Neuron (in vitro differentiated cells): ENCODE data around the gene SLC25A38.
"Not testable (repeated sequence)": the region's sequence is repeated elsewhere in the genome, so short reads cannot be mapped to it uniquely, and the experiment has no call there.

ENCODE experiments used
- H2AFZ ChIP-seq: one replicate; pipeline ENCODE4 v1.6.1; 2013; ENCODE audit warnings: low read depth, mild to moderate bottlenecking, inconsistent platforms, low read length, moderate library complexity
- H3K27me3 ChIP-seq: one replicate; pipeline ENCODE4 v1.6.1; 2013; ENCODE audit warnings: low read length; ENCODE audit not compliant: insufficient read depth
- H3K36me3 ChIP-seq: one replicate; pipeline ENCODE4 v1.6.1; 2013; ENCODE audit warnings: low read length; ENCODE audit not compliant: insufficient read depth
- H3K4me1 ChIP-seq: one replicate; pipeline ENCODE4 v1.6.1; 2013; ENCODE audit warnings: low read length; ENCODE audit not compliant: insufficient read depth
- H3K4me3 ChIP-seq: 2 replicates; pipeline ENCODE4 v1.5.1; 2013; ENCODE audit warnings: mild to moderate bottlenecking, low read length, moderate library complexity
- H3K9me3 ChIP-seq: one replicate; pipeline ENCODE4 v1.6.1; 2013; ENCODE audit warnings: low read length

SLC25A38 gene

DNA sequence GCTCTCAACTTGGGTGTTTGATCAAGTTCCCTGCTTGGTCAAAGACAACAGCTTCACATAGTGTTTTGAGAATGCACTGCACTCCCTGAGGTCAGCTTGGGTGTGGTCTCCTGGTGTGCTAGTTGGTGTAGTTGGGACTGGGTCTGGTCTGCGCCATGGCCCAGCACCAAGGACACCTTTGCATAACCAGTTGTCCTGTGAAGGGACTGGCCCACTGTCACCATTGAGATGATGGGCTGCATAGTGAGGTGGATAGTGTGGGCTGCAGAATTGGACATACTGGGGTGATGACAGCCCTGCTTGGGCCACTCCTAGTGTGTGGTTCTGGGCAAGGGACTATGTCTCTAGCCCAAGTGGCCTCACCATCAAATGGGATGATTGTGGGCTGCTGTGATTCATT lies 32.8 kb downstream of the SLC25A38 start:
- H3K27me3 ChIP-seq, result no peaks in the 10 kb centered on the region
- no peaks in the 10 kb centered on the region for H3K4me1 ChIP-seq
- peaks cover 27% of the 10 kb centered on the region for H3K36me3 ChIP-seq
- H3K9me3 ChIP-seq, result no peaks in the 10 kb centered on the region
- H3K4me3 ChIP-seq, result no peak overlapping the region
- no peak overlapping the region for H2AFZ ChIP-seq

DNA sequence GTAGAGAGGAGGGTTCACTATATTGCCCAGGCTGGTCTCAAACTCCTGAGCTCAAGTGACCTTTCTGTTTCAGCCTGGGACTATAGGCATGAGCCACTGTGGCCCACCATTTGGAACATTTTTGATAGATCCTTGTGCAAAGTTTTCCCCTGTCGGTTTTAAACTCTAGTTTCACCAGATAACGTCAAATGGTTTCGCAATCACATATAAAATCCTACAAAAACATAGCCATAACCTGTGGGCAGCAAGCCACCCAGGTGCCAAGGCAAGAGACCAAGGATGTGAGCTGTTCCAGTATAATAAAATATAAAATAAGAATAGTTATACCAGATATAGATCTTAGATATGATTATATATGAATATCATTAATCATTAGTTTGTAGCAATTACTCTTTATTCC lies 33.8 kb downstream of the SLC25A38 start:
- not testable (repeated sequence) for H2AFZ ChIP-seq, H3K9me3 ChIP-seq, H3K27me3 ChIP-seq, H3K4me3 ChIP-seq, H3K4me1 ChIP-seq
- peaks cover 17% of the 10 kb centered on the region for H3K36me3 ChIP-seq

DNA sequence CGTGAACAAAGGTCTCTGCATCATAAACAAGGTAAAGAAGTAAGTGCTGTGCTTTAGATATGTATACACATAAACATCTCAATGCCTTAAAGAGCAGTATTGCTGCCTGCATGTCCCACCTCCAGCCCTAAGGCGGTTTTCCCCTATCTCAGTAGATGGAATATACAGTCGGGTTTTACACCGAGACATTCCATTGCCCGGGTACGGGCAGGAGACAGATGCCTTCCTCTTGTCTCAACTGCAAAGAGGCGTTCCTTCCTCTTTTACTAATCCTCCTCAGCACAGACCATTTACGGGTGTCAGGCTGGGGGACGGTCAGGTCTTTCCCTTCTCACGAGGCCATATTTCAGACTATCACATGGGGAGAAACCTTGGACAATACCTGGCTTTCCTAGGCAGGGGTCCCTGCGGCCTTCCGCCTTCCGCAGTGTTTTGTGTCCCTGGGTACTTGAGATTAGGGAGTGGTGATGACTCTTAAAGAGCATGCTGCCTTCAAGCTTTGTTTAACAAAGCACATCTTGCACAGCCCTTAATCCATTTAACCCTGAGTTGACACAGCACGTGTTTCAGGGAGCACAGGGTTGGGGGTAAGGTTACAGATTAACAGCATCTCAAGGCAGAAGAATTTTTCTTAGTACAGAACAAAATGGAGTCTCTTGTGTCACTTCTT lies 35.5 kb downstream of the SLC25A38 start:
- H3K36me3 ChIP-seq, H3K9me3 ChIP-seq, H3K27me3 ChIP-seq, H2AFZ ChIP-seq, H3K4me1 ChIP-seq, H3K4me3 ChIP-seq: not testable (repeated sequence)

DNA sequence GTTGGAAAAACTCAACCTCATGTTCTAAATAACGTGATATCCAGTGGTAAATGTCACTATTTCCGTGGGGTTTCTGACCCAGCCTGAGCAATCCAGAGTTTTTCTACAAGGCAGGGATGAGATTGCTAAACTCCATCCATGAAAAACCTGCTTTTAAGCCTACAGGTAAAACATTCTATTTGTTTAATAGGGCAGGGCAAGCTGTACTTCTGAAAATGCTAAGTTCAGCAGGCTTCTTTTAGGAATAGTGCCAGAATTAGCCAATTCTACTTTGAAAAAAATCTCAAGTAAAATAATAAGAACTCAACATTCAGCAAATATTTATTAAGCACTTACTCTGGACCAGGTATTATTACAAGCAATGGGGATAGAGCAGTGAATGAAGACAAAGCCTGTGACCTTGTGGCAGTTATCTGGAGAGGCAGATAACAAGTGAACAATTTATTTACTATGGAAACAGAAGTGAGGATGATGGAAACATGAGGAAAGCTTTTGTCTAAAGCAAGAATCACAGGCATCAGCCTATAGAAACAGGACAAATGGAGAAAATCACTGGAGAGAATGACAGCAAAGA lies 36.7 kb downstream of the SLC25A38 start:
- Histone ChIP-seq H3K9me3 (no peaks in the 10 kb centered on the region), H3K36me3 (no peaks in the 10 kb centered on the region), H2AFZ (no peak overlapping the region), H3K4me1 (no peaks in the 10 kb centered on the region), H3K27me3 (no peaks in the 10 kb centered on the region), H3K4me3 (no peak overlapping the region)

DNA sequence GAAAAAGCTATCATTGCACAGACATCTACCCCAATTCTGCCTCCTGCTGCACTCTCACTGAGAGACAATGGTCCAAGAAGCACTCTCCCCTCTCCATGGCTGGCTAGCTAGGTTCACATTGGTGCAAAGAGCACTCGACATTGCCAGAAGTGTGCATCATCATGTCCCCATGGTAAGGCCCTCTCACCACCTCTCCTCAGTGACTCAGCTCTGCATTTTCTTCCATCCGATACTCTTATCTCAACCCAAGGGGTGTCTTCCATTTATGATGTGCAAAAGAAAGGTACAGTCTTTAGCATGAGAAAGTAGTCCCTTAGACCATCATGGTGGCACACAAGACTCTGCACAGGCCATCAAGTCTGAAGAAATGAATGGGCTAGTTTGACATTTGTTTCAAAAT lies 37.4 kb downstream of the SLC25A38 start:
- H3K4me1 ChIP-seq, result no peaks in the 10 kb centered on the region
- H3K36me3 ChIP-seq, result no peaks in the 10 kb centered on the region
- no peak overlapping the region for H3K4me3 ChIP-seq
- no peaks in the 10 kb centered on the region for H3K9me3 ChIP-seq
- H2AFZ ChIP-seq, result no peak overlapping the region
- no peaks in the 10 kb centered on the region for H3K27me3 ChIP-seq

DNA sequence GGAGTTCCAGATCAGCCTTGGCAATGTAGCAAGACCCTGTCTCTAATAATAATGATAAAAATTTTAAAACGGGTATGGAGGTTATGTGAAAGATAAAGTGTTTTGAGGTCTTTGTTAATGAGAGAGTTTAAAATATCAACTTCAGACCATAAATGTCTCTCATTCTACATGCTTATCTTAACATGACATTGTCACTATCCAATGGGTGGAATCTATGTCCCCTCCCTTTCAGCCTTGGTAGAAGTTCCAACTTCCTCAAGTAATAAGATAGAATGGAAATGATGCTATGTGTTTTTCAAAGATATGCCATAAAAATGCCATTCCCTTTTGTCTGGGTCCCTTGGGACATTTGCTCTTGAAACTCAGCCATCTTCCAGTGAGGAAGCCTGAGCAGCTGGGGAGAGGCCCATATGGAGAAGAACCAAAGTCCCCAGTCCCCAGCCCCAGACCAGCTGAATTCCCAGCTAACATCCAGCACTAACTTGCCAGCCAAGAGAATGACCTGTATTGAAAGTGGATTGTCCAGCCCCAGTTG lies 40.3 kb downstream of the SLC25A38 start:
- H3K4me3 ChIP-seq, result no peak overlapping the region
- no peaks in the 10 kb centered on the region for H3K9me3 ChIP-seq
- no peaks in the 10 kb centered on the region for H3K27me3 ChIP-seq
- H3K4me1 ChIP-seq, result no peaks in the 10 kb centered on the region
- H2AFZ ChIP-seq, result no peak overlapping the region
- no peaks in the 10 kb centered on the region for H3K36me3 ChIP-seq

DNA sequence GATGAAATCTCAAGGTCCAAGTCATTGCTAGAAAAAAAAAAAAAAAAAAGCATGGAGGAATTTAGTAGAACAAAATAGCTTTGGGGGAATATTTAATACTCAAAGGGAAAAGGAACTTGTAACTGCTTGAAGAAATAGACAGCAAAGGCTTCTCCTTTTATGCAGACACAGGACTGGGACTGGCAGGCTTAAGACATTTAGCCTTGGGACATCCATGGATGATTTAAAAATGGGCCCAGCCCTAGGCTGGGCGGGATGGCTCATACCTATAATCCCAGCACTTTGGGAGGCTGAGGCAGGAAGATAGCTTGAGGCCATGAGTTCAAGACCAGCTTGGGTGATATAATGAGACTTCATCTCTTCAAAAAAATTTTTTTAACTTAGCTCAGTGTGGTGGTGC lies 43.1 kb downstream of the SLC25A38 start:
- Histone ChIP-seq H3K4me1 (no peaks in the 10 kb centered on the region), H3K36me3 (no peaks in the 10 kb centered on the region), H3K27me3 (no peaks in the 10 kb centered on the region), H2AFZ (no peak overlapping the region), H3K9me3 (no peaks in the 10 kb centered on the region), H3K4me3 (no peak overlapping the region)

DNA sequence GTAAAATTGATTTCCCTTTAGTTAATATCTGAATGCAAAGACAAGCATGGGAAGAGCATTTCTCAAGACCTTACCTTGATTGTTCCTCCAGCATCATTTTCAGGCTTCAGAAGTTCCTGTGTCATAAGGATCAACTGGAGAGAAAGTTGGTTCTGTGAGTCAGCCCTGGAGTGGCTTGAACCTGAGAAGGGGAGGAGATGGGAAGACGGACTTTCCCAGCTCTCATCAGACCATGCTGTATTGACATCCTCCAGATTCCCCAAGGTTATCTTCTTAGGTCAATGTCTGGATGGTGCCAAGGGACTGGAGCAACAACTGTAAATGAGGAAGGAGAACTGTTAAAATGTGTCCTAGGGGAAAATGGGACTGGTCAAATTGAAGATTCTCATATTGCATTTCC lies 44.3 kb downstream of the SLC25A38 start:
- no peaks in the 10 kb centered on the region for H3K36me3 ChIP-seq
- H3K4me3 ChIP-seq, result no peak overlapping the region
- no peaks in the 10 kb centered on the region for H3K4me1 ChIP-seq
- H3K27me3 ChIP-seq, result no peaks in the 10 kb centered on the region
- H3K9me3 ChIP-seq, result no peaks in the 10 kb centered on the region
- no peak overlapping the region for H2AFZ ChIP-seq

DNA sequence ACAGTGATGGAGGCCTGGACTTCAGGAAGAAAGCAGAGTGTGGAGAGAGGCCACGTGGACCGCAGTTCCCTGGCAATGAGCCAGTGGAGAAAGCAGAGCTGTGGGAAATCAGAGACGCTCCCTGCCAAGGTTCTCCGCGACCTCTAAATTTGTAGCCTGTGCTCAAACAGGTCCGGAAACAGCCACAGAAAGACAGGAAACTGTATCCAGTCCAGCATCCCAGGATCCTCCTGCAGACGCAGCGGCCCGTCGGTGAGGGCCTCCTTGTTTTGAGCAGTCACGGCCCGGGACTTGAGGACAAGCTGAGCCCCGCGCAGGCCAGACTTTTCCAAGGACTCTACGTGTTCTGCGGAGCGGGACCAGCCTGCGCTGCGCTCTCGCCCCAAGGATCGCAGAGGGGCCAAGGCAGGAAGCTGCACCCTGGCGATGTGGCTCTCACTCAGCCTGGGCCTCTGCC lies 45.6 kb downstream of the SLC25A38 start:
- Histone ChIP-seq H3K9me3 (no peaks in the 10 kb centered on the region), H2AFZ (no peak overlapping the region), H3K36me3 (no peaks in the 10 kb centered on the region), H3K4me3 (no peak overlapping the region), H3K27me3 (no peaks in the 10 kb centered on the region), H3K4me1 (no peaks in the 10 kb centered on the region)

DNA sequence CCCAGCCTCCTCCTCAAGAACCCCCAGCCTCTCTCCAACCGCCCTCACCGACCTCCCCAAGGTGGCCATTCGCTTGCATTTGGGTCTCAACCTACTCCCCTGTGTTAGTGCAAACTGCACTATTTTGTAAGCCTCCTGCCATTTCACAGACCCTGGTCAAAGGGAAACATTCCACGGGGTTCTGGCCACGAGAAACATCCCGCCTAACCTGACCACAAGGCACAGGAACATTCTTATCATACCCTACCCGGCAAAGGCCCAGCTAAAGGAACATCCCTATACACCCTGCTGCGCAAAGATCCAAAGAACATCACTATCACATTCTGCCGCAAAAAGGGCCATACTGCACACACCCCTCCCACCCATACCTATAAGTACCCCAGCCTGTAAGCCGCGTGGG lies 46.3 kb downstream of the SLC25A38 start:
- no peaks in the 10 kb centered on the region for H3K9me3 ChIP-seq
- no peaks in the 10 kb centered on the region for H3K36me3 ChIP-seq
- H3K4me3 ChIP-seq, result no peak overlapping the region
- no peaks in the 10 kb centered on the region for H3K4me1 ChIP-seq
- H2AFZ ChIP-seq, result no peak overlapping the region
- H3K27me3 ChIP-seq, result peaks cover 5% of the 10 kb centered on the region

DNA sequence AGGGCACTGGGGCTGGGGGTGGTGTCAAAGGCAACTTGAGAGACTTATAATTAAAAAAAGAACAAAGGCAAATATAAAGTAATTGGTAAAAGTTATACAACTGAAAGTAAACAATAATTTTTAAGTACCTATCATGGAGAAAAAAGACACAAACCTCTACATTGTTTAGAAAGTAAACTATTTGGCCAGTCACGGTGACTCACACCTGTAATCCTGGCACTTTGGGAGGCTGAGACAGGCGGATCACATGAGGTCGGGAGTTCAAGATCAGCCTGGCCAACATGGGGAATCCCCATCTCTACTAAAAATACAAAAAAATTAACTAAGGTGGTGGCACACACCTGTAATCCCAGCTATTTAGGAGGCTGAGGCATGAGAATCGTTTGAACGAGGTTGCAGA lies 49.2 kb downstream of the SLC25A38 start:
- H3K4me1 ChIP-seq, result no peaks in the 10 kb centered on the region
- no peak overlapping the region for H2AFZ ChIP-seq
- H3K4me3 ChIP-seq, result no peak overlapping the region
- peaks cover 5% of the 10 kb centered on the region for H3K27me3 ChIP-seq
- no peaks in the 10 kb centered on the region for H3K9me3 ChIP-seq
- no peaks in the 10 kb centered on the region for H3K36me3 ChIP-seq

DNA sequence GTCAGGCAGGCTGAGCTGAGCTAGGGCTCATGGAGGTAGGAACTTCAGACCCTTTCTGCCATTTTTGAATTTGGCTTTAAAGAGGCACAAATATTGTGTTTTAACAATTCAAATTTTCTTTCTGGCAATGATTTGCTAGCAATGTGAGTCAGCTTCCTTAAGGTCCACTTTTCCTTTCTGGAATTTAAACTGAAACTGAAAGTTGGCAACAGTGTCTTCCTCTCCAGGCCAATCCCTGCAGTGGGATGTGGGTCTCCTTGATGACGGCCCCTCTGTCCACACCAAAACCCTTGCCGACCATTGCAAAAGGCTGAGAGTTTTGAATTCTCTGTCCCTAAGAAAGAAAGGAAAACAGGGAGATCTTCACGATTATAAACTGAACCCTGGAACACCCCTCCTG lies 50.5 kb downstream of the SLC25A38 start:
- peaks cover 5% of the 10 kb centered on the region for H3K27me3 ChIP-seq
- no peak overlapping the region for H3K4me3 ChIP-seq
- no peaks in the 10 kb centered on the region for H3K9me3 ChIP-seq
- no peak overlapping the region for H2AFZ ChIP-seq
- no peaks in the 10 kb centered on the region for H3K4me1 ChIP-seq
- no peaks in the 10 kb centered on the region for H3K36me3 ChIP-seq

DNA sequence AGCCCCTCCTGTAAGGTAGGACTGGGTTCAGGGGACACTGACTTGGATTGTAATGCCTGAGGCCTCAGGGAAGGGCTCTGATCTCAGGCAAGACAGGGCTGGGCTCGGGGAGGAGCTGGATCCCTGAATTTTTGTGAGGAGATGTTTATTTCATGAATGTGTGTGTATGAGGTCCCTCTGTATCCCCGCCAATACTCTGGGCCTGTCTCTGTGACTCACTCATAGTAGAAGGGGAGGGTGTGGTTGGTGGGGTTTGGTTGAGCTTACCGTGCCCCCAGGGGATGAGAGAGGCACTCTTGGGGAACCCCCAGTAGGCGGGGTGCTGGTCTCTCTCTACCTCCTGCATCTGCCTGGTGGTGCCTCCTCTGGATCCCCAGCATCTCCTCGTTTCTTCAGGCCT lies 51.4 kb downstream of the SLC25A38 start:
- H3K4me3 ChIP-seq, result no peak overlapping the region
- H3K9me3 ChIP-seq, result no peaks in the 10 kb centered on the region
- peaks cover 5% of the 10 kb centered on the region for H3K27me3 ChIP-seq
- H3K36me3 ChIP-seq, result no peaks in the 10 kb centered on the region
- H2AFZ ChIP-seq, result no peak overlapping the region
- no peaks in the 10 kb centered on the region for H3K4me1 ChIP-seq
